Kidney epithelial cell (primary cell): ENCODE data around the gene MRPL53. TPM values are rescaled to one million over a fixed set of nuclear protein-coding genes. Genes with fewer than 3 reads are reported as not detected.

Source experiments
- DNase-seq: peaks from one replicate; pipeline ENCODE4 v3.0.0-alpha.2; 2010; ENCODE audit warnings: low read depth
- H3K27me3 ChIP-seq: 2 replicates; pipeline ENCODE4 v1.6.0; 2011; ENCODE audit warnings: low read length; ENCODE audit not compliant: control insufficient read depth, insufficient read depth
- H3K36me3 ChIP-seq: 2 replicates; pipeline ENCODE4 v1.5.1; 2011; ENCODE audit warnings: low read length; ENCODE audit not compliant: control insufficient read depth, insufficient read depth
- H3K4me3 ChIP-seq: 2 replicates; pipeline ENCODE4 v1.5.1; 2011; ENCODE audit warnings: low read depth, mild to moderate bottlenecking, control low read depth, low read length
- CTCF ChIP-seq: IDR thresholded peaks from 2 replicates; pipeline ENCODE4 v1.5.1; 2011; ENCODE audit warnings: mild to moderate bottlenecking, moderate library complexity, low read length, control low read depth, inconsistent platforms; ENCODE audit not compliant: insufficient read depth, poor library complexity, severe bottlenecking
- total RNA-seq: library from RNA; depleted of rRNA; stranded (reverse); fragments of >200 nt; gene quantifications from 2 replicates; pipeline ENCODE4 v1.2.3, GENCODE V29; 2015

The MRPL53 gene
- total RNA-seq, 1 donor from 2014 or later, result 24.6 TPM

GRCh38 chr2:74513605-74514367 lies 41.3 kb upstream of the MRPL53 start:
- DNase-seq, result no peak
- Histone ChIP-seq H3K4me3 (no peak overlapping the region), H3K27me3 (peaks cover 73% of the 10 kb centered on the region), H3K36me3 (no peaks in the 10 kb centered on the region)
- no peak for TF ChIP-seq CTCF

- no peak for TF ChIP-seq CTCF
- H3K4me3 ChIP-seq, result no peak overlapping the region
- DNase-seq, result no peak
- no peaks in the 10 kb centered on the region for H3K36me3 ChIP-seq
- peaks cover 67% of the 10 kb centered on the region for H3K27me3 ChIP-seq
Measured at GRCh38 chr2:74512744-74513604, 40.5 kb upstream of the MRPL53 start.

GRCh38 chr2:74511104-74511989 lies 38.9 kb upstream of the MRPL53 start:
- Histone ChIP-seq H3K27me3 (peaks cover 56% of the 10 kb centered on the region), H3K4me3 (no peak overlapping the region), H3K36me3 (no peaks in the 10 kb centered on the region)
- no peak for DNase-seq
- no peak for TF ChIP-seq CTCF

GRCh38 chr2:74510272-74510671 lies 37.8 kb upstream of the MRPL53 start:
- H3K36me3 ChIP-seq, result no peaks in the 10 kb centered on the region
- no peak overlapping the region for H3K4me3 ChIP-seq
- no peak for TF ChIP-seq CTCF
- H3K27me3 ChIP-seq, result peaks cover 45% of the 10 kb centered on the region
- no peak for DNase-seq

- peaks cover 22% of the 10 kb centered on the region for H3K27me3 ChIP-seq
- H3K4me3 ChIP-seq, result peak overlapping the region; percentile 89
- TF ChIP-seq CTCF, result no peak
- no peak for DNase-seq
- no peaks in the 10 kb centered on the region for H3K36me3 ChIP-seq
Measured at GRCh38 chr2:74507926-74508520, 35.5 kb upstream of the MRPL53 start.
